ENCODE measurements around the gene FOXJ2.
"Not testable (repeated sequence)": the region's sequence is repeated elsewhere in the genome, so short reads cannot be mapped to it uniquely, and the experiment has no call there.

DNA sequence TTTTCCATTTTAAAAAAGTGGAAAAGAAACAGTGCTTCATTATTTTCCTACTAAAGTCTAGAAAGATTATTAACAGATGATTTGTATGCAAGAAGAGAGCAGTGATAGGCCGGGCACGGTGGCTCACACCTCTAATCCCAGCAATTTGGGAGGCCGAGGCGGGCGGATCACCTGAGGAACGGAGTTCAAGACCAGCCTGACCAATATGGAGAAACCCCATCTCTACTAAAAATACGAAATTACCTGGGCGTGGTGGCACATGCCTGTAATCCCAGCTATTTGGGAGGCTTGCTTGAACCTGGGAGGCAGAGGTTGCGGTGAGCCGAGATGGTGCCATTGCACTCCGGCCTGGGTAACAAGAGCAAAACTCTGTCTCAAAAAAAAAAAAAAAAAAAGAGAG, 49.5 kb upstream of the FOXJ2 start:
- TF ChIP-seq, protein P1, sequence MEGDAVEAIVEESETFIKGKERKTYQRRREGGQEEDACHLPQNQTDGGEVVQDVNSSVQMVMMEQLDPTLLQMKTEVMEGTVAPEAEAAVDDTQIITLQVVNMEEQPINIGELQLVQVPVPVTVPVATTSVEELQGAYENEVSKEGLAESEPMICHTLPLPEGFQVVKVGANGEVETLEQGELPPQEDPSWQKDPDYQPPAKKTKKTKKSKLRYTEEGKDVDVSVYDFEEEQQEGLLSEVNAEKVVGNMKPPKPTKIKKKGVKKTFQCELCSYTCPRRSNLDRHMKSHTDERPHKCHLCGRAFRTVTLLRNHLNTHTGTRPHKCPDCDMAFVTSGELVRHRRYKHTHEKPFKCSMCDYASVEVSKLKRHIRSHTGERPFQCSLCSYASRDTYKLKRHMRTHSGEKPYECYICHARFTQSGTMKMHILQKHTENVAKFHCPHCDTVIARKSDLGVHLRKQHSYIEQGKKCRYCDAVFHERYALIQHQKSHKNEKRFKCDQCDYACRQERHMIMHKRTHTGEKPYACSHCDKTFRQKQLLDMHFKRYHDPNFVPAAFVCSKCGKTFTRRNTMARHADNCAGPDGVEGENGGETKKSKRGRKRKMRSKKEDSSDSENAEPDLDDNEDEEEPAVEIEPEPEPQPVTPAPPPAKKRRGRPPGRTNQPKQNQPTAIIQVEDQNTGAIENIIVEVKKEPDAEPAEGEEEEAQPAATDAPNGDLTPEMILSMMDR (conservative IDR thresholded peaks at IDR 0.05; ENCODE audit: low read depth, low read length) = not testable (repeated sequence)
- TF ChIP-seq EZH2 (IDR thresholded peaks at IDR 0.05; ENCODE audit: borderline replicate concordance, low read depth, low read length, poor library complexity, severe bottlenecking) = not testable (repeated sequence)
